ENCODE results near the gene NR1H2. TPM values are rescaled to one million over a fixed set of nuclear protein-coding genes. Genes with fewer than 3 reads are reported as not detected.
A peak's percentile ranks its signal among the peaks of the same experiment; 100 is the strongest.

NR1H2 gene
- total RNA-seq, 2 donors from 2014 or later, result 40.4 to 42.7 TPM

GRCh38 chr19:50418176-50419021 is 42.1 kb downstream of the NR1H2 start, which contains the start of gene SPIB:
Gene SPIB, plus strand, starts transcription at chr19:50418938. Its CDS starts 25 bp downstream, at chr19:50418963.
- no peak for TF ChIP-seq CTCF (conservative IDR thresholded peaks at IDR 0.05)
- Histone ChIP-seq H3K36me3 (ENCODE audit: control insufficient read depth, insufficient read depth, low read length) (no peaks in the 10 kb centered on the region), H3K27me3 (ENCODE audit: control insufficient read depth, insufficient read depth, low read length, poor library complexity, severe bottlenecking) (peaks cover 22% of the 10 kb centered on the region), H3K9me3 (ENCODE audit: control insufficient read depth, low read length) (no peaks in the 10 kb centered on the region), H3K9ac (ENCODE audit: extremely low read depth, low read length, poor library complexity, severe bottlenecking) (no peak within 1 kb of the TSS), H3K27ac (ENCODE audit: low read depth, low read length) (no peak within 1 kb of the TSS), H3K4me1 (ENCODE audit: control insufficient read depth, insufficient read depth, low read length) (no peaks in the 10 kb centered on the region), H3K4me3 (ENCODE audit: low read length) (no peak within 1 kb of the TSS)
- 43 to 45% methylated on average over 14 to 33 of the region's 34 CpGs for WGBS, 2 experiments (ENCODE audit: insufficient coverage in 1 of 2, insufficient read length in 1 of 2)
- H3K36me3 Mint-ChIP-seq (ENCODE audit: low read depth), result peaks cover 7% of the 10 kb centered on the region
- H3K4me3 Mint-ChIP-seq, result peak within 1 kb of the TSS; percentile 29
- DNase-seq, result no peak
- peaks cover 13% of the 10 kb centered on the region for H3K4me1 Mint-ChIP-seq
- H3K27me3 Mint-ChIP-seq (ENCODE audit: insufficient read depth), result peaks cover 13% of the 10 kb centered on the region
- no peaks in the 10 kb centered on the region for H3K9me3 Mint-ChIP-seq
- no peak within 1 kb of the TSS for H3K27ac Mint-ChIP-seq

GRCh38 chr19:50419022-50419579 is 42.8 kb downstream of the NR1H2 start:
- Histone ChIP-seq H3K9me3 (ENCODE audit: control insufficient read depth, low read length) (no peaks in the 10 kb centered on the region), H3K9ac (ENCODE audit: extremely low read depth, low read length, poor library complexity, severe bottlenecking) (no peak overlapping the region), H3K27ac (ENCODE audit: low read depth, low read length) (no peak overlapping the region), H3K4me3 (ENCODE audit: low read length) (no peak overlapping the region), H3K27me3 (ENCODE audit: control insufficient read depth, insufficient read depth, low read length, poor library complexity, severe bottlenecking) (peaks cover 22% of the 10 kb centered on the region), H3K36me3 (ENCODE audit: control insufficient read depth, insufficient read depth, low read length) (no peaks in the 10 kb centered on the region), H3K4me1 (ENCODE audit: control insufficient read depth, insufficient read depth, low read length) (no peaks in the 10 kb centered on the region)
- Mint-ChIP-seq H3K4me1 (peaks cover 13% of the 10 kb centered on the region), H3K27ac (no peak overlapping the region), H3K27me3 (ENCODE audit: insufficient read depth) (peaks cover 13% of the 10 kb centered on the region), H3K9me3 (no peaks in the 10 kb centered on the region), H3K4me3 (peak overlapping the region; percentile 29), H3K36me3 (ENCODE audit: low read depth) (peaks cover 4% of the 10 kb centered on the region)
- WGBS, 2 experiments (ENCODE audit: insufficient coverage in 1 of 2, insufficient read length in 1 of 2), result 19 to 21% methylated on average over 11 to 14 of the region's 14 CpGs
- no peak for DNase-seq
- TF ChIP-seq CTCF (conservative IDR thresholded peaks at IDR 0.05), result no peak

- H3K36me3 ChIP-seq (ENCODE audit: control insufficient read depth, insufficient read depth, low read length), result no peaks in the 10 kb centered on the region
- Mint-ChIP-seq H3K9me3 (no peaks in the 10 kb centered on the region), H3K36me3 (ENCODE audit: low read depth) (peaks cover 1% of the 10 kb centered on the region), H3K27ac (no peak overlapping the region), H3K27me3 (ENCODE audit: insufficient read depth) (peaks cover 13% of the 10 kb centered on the region), H3K4me3 (peak overlapping the region; percentile 29), H3K4me1 (peaks cover 13% of the 10 kb centered on the region)
- no peaks in the 10 kb centered on the region for H3K4me1 ChIP-seq (ENCODE audit: control insufficient read depth, insufficient read depth, low read length)
- 25 to 40% methylated on average over 1 to 7 of the region's 8 CpGs for WGBS, 2 experiments (ENCODE audit: insufficient coverage in 1 of 2, insufficient read length in 1 of 2)
- no peaks in the 10 kb centered on the region for H3K9me3 ChIP-seq (ENCODE audit: control insufficient read depth, low read length)
- TF ChIP-seq CTCF (conservative IDR thresholded peaks at IDR 0.05), result no peak
- no peak overlapping the region for H3K27ac ChIP-seq (ENCODE audit: low read depth, low read length)
- no peak overlapping the region for H3K9ac ChIP-seq (ENCODE audit: extremely low read depth, low read length, poor library complexity, severe bottlenecking)
- H3K4me3 ChIP-seq (ENCODE audit: low read length), result no peak overlapping the region
- peaks cover 22% of the 10 kb centered on the region for H3K27me3 ChIP-seq (ENCODE audit: control insufficient read depth, insufficient read depth, low read length, poor library complexity, severe bottlenecking)
- DNase-seq, result peak; percentile 72
Observed at GRCh38 chr19:50419580-50420035, 43.4 kb downstream of the NR1H2 start.

Measured in endodermal cell (in vitro differentiated cells).